GM19351 (cell line): ENCODE results near the gene DIPK1B.

Source experiments
- ATAC-seq: cut with Tn5 transposase; IDR thresholded peaks from one replicate; pipeline ENCODE4 v1.9.1; 2021; ENCODE audit warnings: mild to moderate bottlenecking, moderate library complexity; ENCODE audit not compliant: unreplicated experiment

The DIPK1B gene

DNA sequence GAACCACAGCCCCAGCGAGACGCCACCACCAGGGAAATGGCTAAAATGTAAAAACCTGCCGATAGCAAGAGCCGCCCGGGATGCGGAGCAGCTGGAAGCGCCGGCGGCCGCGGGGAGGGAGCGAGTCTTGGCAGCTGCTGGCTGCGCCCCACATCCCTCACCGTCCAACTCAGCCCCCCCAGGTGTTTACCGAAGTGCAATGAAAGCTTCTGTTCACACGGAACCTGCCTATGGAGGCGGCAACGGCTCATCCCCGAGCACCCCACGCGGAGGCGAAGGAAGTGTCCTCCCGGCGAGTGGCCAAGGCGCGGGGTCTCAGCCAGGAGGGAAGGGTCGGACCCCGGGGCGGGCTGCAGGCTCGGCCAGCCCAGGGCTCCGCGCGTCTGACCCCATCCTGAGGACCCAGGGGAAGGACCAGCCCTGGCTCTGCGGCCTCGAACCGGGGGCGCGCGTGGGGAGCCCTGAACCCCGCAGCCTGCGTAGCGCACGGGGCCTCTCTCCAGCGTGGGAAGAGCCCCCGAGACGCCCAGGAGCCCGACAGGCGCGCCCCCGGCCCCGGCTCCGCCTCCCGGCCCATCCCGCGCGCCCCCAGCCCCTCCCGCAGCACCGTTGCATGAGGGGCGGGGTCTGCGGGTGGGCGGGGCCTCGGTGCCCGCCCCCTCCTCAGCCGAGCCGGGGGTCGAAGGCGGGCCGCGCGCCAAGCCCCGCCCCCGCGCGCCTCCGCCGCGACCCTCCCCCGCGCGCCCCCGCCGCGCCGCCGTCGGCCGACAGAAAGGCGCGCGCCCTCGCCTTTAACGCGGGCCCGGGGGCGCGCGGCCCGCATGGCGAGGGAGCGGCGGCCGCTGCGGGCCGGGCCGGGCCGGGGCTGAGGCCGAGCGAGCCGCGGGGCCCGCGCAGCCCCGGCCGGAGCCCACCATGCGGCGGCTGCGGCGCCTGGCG, at the start of gene DIPK1B:
DIPK1B (plus strand) TSS at position 822 of the 939 bp plus-strand sequence; CDS start at position 916, 94 bp downstream.
- ATAC-seq = no peak

- ATAC-seq = no peak
Measured at GRCh38 chr9:136662656-136663581, 49.5 kb upstream of the DIPK1B start, which contains the start of gene EGFL7. Gene EGFL7 (plus strand): TSS chr9:136662916. CDS start chr9:136668283, 5,367 bp downstream.

DNA sequence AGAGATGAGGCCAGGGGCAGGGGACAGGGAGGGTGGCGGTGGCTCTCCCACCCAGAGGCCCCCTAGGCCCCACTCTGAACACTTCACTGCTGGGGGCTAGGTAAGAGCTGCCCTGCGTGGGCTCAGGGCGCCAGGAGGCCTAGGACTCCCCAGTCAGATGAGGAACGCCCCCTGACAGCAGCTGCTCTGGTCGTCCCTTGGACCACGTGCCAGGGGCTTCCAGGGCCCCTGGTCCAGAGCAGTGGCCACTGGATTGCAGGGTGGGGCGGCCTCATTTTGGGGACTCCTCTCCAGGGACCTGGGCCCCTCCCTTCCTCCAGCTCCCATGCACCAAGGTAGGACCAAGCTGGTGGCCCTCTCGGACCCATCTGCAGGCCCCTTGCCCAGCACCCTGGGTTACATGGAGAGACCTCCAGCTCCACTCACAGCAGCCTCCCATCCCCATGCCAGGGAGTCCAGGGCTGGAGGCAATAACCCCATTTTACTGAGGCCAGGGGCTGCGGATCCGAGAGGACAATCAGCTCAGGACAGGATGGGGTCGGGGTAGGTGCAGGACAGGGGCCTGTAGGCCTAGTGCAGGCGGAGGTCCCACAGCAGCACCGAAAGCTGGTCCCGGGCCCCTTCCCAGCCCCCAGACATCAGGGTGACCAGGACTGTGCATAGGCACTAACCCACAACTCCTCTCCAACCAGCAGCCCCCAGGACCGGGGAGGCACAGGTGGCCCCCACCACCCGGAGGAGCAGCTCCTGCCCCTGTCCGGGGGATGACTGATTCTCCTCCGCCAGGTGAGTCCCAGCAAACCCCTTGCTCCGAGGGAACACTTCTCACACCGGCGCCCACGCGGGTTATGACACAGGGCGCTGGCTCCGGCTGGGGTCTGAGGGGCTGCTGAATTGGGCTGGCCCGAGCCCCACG, 48.1 kb upstream of the DIPK1B start:
- no peak for ATAC-seq

GRCh38 chr9:136665111-136665703, 47.2 kb upstream of the DIPK1B start:
- no peak for ATAC-seq

GRCh38 chr9:136665704-136666371, 46.5 kb upstream of the DIPK1B start:
- no peak for ATAC-seq

GRCh38 chr9:136666372-136667213, 45.8 kb upstream of the DIPK1B start:
- ATAC-seq = no peak

DNA sequence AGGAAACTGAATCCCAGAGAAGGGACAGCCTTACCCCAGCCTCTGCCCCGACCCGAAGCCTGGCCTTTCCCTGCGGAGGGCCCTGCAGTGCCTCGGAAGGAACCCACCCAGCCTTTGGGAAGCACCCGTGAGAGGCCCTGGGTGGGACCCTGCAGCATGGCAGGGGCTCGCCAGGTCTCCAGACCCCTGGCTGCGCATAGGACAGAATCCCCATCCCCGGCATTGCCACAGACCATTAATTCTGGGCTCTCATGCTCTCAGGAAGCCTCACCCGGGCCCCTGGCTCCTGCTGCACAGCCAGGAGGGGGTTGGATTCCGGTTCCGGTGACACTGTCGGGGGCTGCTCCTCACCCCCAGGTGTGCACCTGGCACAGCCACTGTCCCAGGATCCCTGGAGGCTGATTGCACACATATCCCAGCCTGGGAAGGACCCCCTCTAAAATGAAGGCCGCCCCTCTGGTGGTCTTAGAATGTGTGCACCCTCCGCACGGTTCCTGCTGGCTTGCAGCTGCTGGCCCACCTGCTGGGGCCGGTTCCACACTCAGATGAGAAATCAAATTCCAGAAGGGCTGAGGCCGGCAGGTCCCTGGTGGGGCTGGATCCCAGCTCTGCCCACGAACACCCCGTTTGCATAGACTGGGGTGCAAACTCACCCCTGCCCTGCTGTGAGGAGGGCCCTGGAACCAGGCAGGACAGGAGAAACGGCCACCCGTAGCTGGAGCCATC, 45.0 kb upstream of the DIPK1B start:
- no peak for ATAC-seq

DNA sequence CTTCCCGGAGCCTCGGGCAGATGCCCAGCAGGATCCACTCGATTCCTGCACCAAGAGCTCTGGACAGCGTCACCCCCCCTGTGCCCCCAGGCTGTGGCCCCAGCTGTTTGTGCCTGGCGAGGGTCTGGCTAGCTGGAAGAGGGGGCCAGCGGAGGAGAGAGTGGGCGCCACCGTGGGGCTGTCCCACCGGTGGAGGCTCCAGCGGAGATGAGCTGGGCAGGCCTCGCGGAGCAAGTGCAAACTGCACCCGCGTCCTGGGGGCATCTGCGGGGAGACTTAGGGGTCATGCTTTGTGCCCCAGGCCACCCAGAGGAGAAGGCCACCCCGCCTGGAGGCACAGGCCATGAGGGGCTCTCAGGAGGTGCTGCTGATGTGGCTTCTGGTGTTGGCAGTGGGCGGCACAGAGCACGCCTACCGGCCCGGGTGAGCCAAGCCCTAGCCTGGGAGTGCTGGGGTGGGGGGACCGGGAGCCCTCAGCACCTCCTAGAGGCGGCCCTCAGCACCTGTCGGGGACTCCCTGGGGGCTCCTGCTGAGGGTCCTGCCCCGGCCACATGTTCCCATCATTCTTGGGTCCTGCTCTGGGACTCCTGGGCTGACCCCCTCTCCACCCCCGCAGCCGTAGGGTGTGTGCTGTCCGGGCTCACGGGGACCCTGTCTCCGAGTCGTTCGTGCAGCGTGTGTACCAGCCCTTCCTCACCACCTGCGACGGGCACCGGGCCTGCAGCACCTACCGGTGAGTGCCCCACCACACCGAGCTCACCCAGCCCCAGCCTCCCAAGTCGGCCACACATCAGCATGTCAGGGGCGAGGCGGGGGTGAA, 44.2 kb upstream of the DIPK1B start:
- ATAC-seq = no peak

DNA sequence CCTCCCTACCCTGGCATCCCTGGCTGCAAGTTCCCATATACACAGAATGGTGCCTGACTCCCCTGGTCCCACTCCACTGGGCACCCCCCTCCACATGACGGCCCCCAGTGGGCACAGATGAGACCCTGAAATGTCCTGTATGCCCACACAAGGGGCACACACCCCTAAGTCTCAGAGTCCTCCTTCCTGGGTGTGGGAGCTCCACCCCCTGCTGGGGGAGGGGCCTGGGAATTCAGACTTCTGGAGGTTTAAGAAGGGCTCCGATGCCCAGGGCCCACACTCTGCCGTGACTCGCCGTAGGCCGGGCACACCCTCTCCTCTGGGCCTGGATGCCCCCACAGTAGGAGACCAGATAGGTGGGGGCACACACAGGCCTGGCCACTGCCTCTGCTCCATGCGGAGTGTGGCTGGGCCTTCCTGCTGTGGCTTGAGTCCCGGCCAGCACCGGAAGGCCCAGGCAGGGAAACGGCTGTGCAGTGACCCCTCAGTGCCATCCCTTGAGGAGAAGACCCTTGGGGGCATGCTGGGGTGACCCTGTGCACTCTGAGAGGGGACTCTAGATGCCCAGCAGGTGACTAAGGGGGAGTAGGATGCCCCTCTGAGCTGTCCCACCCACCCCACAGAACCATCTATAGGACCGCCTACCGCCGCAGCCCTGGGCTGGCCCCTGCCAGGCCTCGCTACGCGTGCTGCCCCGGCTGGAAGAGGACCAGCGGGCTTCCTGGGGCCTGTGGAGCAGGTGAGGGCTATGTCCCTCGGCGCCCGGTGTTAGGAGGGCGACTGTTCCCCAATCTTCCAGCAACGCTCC, 43.2 kb upstream of the DIPK1B start:
- ATAC-seq = no peak

DNA sequence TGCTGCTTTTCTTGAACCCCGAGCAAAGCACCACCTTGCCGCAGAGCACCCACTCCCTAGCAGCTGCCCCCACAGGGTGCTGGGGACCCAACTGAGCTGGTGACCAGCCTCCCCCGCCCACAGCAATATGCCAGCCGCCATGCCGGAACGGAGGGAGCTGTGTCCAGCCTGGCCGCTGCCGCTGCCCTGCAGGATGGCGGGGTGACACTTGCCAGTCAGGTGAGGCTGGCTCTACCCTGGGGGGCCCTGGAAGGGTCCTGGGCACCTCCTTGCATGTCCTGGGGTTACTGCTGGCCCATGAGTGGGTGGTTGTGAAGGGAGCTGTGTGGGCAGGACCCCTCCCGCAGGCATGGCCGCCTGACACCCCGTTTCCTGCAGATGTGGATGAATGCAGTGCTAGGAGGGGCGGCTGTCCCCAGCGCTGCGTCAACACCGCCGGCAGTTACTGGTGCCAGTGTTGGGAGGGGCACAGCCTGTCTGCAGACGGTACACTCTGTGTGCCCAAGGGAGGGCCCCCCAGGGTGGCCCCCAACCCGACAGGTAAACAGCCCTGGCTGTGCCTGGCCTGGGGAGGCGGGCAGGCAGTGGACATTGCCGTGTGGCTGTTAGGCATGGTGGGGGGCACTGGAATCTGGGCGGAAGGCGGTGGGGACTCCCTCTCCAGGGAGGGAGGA, 42.4 kb upstream of the DIPK1B start:
- ATAC-seq = no peak

DNA sequence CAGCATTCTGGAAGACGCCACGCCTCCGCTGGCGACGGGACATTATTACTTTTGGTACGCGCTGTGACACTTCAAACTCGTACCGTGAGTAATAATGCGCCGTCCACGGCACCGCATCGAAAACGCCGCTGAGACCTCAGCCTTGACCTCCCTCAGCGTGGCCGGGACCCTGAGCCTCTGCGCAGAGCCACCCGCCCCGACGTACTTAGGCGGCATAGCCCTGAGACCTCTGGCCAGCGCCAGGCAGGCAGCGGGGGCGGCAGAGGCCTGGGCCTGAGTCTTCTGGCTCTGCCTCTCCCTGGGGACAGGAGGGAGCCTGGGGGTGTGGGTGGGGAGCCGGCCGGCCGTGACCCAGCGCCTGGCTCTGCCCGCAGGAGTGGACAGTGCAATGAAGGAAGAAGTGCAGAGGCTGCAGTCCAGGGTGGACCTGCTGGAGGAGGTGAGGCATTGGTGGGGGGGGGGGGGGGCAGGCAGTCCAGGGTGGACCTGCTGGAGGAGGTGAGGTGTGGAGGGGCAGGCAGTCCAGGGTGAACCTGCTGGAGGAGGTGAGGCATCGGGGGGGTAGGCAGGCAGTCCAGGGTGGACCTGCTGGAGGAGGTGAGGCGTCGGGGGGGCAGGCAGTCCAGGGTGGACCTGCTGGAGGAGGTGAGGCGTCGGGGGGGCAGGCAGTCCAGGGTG, 41.7 kb upstream of the DIPK1B start:
- no peak for ATAC-seq

DNA sequence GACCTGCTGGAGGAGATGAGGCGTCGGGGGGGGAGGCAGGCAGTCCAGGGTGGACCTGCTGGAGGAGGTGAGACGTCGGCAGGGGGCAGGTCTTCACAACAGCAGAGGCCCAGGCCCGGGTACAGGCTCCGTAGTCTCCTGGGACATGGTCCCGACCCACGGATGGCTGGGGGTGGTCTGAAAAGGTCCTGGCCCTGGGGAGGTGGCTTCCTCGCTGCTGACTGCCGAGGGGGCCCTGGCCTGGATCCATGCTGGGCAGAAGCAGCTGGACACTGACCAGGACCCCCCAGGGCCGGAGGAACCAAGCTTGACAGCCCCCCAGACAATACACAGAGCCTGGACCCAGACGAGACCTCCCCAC, 41.1 kb upstream of the DIPK1B start:
- no peak for ATAC-seq

GRCh38 chr9:136671646-136672430, 40.5 kb upstream of the DIPK1B start:
- no peak for ATAC-seq

- ATAC-seq = no peak
Measured at GRCh38 chr9:136672431-136673087, 39.8 kb upstream of the DIPK1B start.
